ENCODE data around the gene GLA.

GRCh38 chrX:101362757-101363156, 45.0 kb downstream of the GLA start:
- TF ChIP-seq POLR2A (IDR thresholded peaks at IDR 0.05): no peak
- no peak for TF ChIP-seq CTCF (IDR thresholded peaks at IDR 0.05)
- TF ChIP-seq POLR2AphosphoS5 (IDR thresholded peaks at IDR 0.05): no peak
